GM18858 (cell line): Measurements from ENCODE around the gene HECW1.
"Not testable (repeated sequence)": the region's sequence is repeated elsewhere in the genome, so short reads cannot be mapped to it uniquely, and the experiment has no call there.

Experiments
- ATAC-seq: cut with Tn5 transposase; IDR thresholded peaks from one replicate; pipeline ENCODE4 v1.9.1; 2021; ENCODE audit not compliant: unreplicated experiment

HECW1 gene

DNA sequence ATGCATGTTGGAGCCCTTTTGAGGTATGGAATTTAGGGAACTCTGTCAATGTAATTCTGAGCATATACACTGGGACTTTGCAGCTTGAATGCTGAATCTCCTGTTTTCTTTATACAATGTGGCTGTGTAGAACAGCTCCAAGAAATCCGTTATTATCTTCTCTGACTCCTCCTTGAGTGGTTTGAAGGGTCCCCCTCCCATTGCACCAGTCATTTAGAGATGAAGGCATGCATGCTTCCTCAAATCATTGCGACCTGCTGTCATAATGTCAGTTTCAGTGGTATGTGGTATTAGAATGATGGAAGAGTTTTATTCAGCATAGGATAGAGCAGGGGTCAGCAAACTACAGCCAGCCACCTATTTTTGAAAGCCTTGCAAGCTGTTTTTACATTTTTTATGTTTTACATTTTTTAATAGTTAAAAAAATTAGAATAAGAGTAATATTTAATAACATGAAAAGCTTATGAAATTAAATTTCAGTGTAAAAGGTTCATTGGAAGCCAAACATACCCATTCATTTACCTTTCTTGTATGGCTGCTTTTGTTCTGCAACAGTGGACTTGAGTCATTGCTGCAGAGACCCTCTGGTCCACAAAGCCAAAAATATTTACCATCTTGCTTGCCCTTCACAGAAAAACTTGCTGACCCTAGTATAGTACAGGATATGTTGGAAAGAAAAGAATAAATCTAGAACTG is 478.6 kb downstream of the HECW1 start:
- ATAC-seq = peak; percentile 70

DNA sequence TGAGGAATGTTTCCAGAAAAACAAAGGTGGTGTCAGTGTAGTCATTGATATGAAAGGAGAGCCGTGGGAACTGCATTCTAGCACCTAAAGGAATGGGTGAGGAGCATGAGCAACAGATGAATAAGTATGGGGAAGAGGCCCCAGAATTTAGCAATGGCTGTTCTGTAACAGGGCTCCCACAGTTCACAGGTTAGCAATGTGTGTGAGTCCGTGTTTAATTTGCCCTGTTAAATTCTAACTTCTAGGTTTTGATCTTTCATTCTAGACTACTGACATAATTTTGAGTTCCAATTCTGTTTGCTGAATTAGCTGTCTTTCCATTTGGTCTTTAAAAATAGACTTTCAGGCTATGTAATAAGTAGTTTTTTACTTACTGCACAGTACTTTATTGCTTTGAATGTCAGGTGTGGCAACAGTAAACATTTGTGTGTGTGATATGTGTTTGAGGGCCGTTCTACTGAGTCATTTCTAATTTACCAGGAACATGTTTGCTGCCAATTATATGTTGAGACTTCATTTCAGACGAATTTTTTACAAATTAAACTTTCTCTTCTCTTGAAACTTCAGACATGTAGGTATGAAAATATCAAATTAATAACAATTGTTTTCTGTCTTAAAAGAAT is 479.2 kb downstream of the HECW1 start:
- ATAC-seq = no peak

DNA sequence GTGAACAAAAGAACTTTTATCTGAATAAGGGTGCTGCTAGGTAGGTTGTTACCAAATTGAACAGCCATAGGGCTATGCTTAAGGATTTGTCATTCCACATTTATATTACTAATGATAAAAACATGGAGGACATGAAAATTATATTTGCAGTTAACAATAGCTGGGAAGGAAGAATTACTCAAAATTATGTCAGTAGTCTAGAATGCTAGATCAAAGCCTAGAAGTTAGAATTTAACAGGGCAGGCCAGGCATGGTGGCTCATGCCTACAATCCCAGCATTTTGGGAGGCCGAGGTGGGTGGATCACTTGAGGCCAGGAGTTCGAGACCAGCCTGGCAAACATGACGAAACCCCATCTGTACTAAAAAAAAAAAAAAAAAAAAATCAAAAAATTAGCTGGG is 479.9 kb downstream of the HECW1 start:
- ATAC-seq = no peak

DNA sequence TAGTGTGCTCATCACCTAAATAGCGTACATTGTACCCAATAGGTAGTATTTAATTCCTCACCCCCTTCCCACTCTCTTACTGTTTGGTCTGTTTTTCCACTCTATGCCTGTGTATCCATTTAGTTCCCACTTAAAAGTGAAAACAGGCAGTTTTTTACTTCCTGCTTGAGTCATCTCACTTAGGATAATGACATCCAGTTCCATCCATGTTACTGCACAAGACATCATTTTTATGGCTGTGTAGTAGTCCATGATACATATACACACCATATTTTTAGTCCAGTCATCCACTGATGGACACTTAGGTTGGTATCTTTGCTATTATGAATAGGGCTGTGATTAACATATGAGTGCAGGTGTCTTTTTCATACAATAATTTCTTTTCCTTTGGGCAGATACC is 480.6 kb downstream of the HECW1 start:
- no peak for ATAC-seq

DNA sequence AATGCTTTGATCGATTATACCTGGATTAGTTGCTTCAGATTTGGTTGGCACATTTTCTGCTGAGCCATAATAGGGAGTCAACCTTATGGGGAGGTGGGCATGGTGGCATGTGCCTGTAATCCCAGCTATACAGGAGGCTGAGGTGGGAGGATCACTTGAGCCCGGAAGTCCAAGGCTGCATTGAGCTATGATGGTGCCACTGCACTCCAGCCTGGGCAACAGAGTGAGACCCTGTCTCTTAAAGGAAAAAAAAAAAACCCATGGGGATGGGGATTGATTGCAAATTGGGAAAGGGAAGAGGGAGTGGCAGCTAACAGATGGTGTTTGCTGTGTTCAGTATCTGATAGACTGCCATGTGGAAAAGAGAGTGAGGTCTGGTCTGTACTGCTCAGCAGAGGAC is 481.6 kb downstream of the HECW1 start:
- no peak for ATAC-seq

DNA sequence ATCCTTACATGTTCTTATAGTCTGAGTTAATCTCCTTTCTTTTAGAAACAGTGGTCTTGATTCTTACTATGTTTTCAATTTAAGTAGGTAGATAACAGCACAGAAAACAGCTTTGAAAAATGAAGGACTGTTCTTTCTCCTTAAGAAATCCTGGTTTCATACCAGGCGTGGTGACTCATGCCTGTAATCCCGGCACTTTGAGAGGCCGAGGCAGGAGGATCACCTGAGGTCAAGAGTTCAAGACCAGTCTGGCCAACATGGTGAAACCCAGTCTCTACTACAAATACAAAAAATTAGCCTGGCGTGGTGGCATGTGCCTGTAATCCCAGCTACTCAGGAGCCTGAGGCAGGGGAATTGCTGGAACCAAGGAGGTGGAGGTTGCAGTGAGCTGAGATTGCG is 484.0 kb downstream of the HECW1 start:
- ATAC-seq = not testable (repeated sequence)

DNA sequence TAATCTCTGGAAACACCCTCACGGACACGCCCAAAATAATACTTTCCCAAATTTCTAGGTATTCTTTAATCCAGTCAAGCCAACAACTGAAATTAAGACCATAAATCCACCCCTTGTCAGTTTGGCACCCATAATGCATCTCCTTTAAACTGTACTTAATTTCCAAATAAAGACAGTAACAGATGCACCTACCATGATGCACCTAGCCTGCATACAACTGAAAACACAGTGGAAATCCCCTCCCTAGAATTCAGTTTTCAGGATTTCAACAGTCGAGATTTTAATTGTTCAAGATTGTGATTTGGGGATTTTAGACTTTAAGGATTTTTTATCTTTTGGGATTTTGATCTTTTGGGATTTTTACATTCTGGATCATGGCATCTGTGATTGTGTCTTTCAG is 487.6 kb downstream of the HECW1 start:
- ATAC-seq = no peak

DNA sequence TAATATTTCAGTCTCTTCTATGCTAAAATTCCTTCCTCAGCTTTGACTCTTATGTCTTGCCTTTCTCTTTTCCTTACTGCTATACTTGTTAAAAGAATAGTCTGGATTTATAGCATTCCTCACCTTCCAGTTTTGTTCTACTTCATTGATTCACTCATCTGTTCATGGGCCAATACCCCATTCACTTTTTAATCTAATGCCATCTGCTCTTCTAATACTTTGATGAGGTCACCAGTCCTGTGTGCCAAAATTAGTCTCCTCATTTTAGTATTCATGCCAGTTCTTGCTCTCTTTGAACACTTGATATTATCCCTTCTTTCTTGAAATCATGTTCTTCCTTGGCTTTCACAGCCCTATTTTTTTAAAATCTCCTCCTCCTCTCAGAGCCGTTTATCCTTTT is 489.8 kb downstream of the HECW1 start:
- ATAC-seq = no peak

DNA sequence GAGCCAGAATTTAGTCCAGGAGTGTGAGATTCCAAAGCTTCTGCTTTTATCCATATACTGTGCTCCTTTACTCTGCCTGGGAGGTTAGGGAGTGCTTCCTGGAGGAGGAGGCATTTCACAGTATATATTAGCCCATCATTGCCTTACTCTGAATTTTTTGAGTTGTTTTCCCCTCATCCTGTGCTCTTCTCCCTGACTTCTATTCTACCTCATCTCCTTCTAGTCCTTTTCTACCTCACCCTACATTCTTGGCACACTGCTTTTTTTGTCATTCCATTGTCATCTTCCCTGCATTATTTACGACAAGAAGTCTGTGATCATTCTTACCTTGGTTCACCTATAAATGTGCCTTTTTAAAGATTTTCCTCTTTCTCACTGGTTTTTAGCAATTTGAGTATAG is 491.8 kb downstream of the HECW1 start:
- ATAC-seq = no peak

DNA sequence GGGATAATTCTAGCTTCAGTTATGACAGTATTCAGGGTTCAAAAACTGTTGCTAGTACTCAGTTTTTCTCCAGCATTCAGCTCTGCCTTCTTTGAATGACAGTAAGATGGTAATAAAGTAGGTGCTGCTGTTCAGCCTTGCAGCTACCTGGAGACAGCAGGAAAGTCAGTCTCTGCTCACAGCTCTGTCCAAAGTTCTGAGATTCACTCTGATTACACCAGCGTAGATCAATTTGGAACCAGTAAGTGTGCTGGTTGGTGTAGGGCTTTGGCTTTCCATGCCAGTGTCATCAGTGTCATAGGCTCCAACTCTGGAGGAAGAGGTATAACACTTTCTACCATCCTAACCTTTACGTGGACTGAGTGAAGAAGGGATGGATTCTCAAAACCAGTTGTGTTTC is 496.6 kb downstream of the HECW1 start:
- no peak for ATAC-seq

DNA sequence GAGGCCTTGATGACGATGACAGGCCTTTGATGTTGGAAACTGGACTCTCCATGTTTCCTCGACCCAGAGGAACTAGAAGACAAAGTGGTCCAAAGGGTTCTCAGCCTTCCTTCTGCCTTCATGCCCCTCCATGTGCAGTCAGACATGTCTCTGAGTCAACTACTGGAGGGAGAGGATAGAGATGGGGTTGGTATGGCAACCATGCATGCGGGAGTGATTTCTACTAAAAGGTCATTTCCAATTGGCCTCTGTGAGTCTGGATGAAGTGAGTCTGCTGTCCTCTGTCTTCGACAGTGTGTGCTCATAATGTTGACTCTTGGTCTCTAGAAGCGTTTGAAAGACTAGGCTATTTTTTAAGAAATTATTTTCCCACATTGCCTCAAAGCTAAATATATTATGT is 499.7 kb downstream of the HECW1 start:
- ATAC-seq = no peak

DNA sequence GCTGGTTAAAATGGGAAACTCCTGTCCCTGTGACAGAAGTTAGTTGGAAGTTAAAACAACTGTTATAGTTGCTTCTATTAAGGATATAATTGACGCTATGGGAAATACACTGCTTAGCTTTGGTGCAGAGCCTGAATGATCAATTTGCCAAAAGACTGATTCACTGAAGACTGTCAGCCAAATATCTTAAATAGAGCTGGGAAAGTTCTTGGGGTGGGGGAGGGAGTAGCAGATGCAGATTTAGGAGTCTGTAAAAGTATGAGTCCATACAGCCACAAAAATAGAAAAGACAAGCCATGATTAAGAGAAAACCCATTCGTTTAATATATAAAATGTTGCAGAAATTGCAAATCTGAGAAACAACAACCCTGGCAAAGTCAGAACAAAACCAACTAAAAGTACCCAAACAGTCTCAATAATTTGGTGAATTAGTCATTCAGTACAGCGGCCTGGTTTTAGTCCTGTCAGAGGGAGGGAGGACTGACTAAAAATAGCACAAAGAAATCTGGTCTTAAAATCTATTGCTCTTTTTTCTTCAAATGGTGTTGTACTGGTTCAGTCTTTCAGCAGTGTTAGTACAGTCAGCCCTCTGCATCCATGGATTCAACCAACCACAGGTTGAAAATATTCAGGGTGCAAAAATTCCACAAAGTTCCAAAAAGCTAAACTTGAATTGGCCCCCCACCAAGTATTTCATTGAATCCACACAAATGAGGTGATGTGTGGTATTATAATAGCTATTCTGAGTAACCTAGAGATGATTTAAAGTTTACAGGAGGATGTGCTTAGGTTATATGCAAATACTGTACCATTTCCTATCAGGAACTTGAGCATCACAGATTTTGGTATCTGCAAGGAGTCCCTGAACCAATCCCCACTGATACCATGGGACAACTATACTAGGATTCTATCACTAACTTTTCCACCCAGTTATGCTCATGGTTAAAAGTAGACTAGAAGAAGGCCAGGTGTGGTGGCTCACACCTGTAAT is 500.4 kb downstream of the HECW1 start:
- ATAC-seq = no peak
